ENCODE data around the gene WDFY3. TPM values are rescaled to one million over a fixed set of nuclear protein-coding genes. Genes with fewer than 3 reads are reported as not detected.

The WDFY3 gene
- total and polyA plus RNA-seq, 9 of the 15 experiments (the other 6 are each of a cell fraction or from before 2014, with no cell fraction given) = 0.58 to 13.5 (median 9.4) TPM

DNA sequence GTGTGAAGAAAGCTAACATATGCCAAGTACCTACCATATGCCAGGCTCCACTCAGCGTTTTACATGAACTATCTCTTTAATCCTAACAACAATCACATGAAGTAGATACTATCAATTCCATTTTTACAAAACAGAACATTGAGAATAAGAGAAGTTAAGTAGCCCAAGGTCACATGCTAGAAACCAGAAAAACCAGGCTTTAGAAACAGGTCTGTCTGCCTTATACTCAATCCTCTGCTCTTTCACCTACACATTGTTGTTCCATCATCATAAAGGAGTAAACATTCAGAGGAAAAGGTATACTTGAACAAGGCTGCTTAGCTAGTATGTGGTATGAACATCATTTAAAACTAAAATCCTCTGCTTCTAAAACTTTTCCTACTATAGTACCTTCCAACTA, 42.1 kb downstream of the WDFY3 start:
- WGBS (ENCODE audit: insufficient coverage, low coverage, missing lambda C conversion rate) = 10% methylated on average over 1 of the region's 1 CpG
- H3K36me3 ChIP-seq (ENCODE audit: control insufficient read depth, insufficient read depth, low read length) = no peaks in the 10 kb centered on the region
- no peak overlapping the region for H3K27ac ChIP-seq (ENCODE audit: extremely low read depth, low read depth, low read length)
- no peaks in the 10 kb centered on the region for H3K27me3 ChIP-seq (ENCODE audit: control insufficient read depth in 2 of 2, insufficient read depth in 2 of 2, low read length in 2 of 2)
- POLR2A ChIA-PET = no interaction called here
- intact Hi-C loops (cut with micrococcal nuclease) = no loop called here
- H4K20me1 ChIP-seq (replicated peaks; ENCODE audit: control insufficient read depth, insufficient read depth, low read length) = no peaks in the 10 kb centered on the region
- BruUV-seq (replicated peaks) = no TSS peak
- in situ Hi-C loops (cut with MboI) = no loop called here
- no peak overlapping the region for H3K4me2 ChIP-seq (ENCODE audit: insufficient read depth, low read length)
- no peaks in the 10 kb centered on the region for H3K79me2 ChIP-seq (ENCODE audit: control insufficient read depth, insufficient read depth, low read length)
- H2AFZ ChIP-seq (ENCODE audit: low read depth, low read length) = no peak overlapping the region
- no peak for DNase-seq (ENCODE audit: extremely low read depth in 1 of 4, low spot score in 3 of 4)
- FAIRE-seq = no peak
- no peak overlapping the region for H3K9ac ChIP-seq (ENCODE audit: insufficient read depth in 1 of 2, low read depth in 2 of 2, low read length in 2 of 2)
- H3K4me1 ChIP-seq (replicated peaks in 1 of 2; ENCODE audit: control insufficient read depth in 2 of 2, insufficient read depth in 2 of 2, low read length in 2 of 2) = no peaks in the 10 kb centered on the region
- TF ChIP-seq XRCC4 (IDR thresholded peaks at IDR 0.05; ENCODE audit: extremely low read depth, insufficient read depth, insufficient read length) = no peak
- no peak for TF ChIP-seq STAT5B (CRISPR knock-in tag; IDR thresholded peaks at IDR 0.05)
- no peak for TF ChIP-seq ELF2 (CRISPR knock-in tag; IDR thresholded peaks at IDR 0.05)
- TF ChIP-seq DNMT1 (IDR thresholded peaks at IDR 0.05) = no peak
- no peak for TF ChIP-seq HDAC3 (IDR thresholded peaks at IDR 0.05; ENCODE audit: borderline replicate concordance, partially characterized antibody)
- no peak for TF ChIP-seq WHSC1 (IDR thresholded peaks at IDR 0.05; ENCODE audit: low read length)
- TF ChIP-seq, protein P1, sequence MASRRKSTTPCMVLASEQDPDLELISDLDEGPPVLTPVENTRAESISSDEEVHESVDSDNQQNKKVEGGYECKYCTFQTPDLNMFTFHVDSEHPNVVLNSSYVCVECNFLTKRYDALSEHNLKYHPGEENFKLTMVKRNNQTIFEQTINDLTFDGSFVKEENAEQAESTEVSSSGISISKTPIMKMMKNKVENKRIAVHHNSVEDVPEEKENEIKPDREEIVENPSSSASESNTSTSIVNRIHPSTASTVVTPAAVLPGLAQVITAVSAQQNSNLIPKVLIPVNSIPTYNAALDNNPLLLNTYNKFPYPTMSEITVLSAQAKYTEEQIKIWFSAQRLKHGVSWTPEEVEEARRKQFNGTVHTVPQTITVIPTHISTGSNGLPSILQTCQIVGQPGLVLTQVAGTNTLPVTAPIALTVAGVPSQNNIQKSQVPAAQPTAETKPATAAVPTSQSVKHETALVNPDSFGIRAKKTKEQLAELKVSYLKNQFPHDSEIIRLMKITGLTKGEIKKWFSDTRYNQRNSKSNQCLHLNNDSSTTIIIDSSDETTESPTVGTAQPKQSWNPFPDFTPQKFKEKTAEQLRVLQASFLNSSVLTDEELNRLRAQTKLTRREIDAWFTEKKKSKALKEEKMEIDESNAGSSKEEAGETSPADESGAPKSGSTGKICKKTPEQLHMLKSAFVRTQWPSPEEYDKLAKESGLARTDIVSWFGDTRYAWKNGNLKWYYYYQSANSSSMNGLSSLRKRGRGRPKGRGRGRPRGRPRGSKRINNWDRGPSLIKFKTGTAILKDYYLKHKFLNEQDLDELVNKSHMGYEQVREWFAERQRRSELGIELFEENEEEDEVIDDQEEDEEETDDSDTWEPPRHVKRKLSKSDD (conservative IDR thresholded peaks at IDR 0.05; ENCODE audit: low read length) = no peak
- no peak for TF ChIP-seq NFE2 (IDR thresholded peaks at IDR 0.05; ENCODE audit: low read depth)
- TF ChIP-seq ILK (tag; IDR thresholded peaks at IDR 0.05; ENCODE audit: borderline replicate concordance, low read depth) = no peak
- TF ChIP-seq OTX1 (CRISPR knock-in tag; IDR thresholded peaks at IDR 0.05) = no peak
- TF ChIP-seq, protein P2, sequence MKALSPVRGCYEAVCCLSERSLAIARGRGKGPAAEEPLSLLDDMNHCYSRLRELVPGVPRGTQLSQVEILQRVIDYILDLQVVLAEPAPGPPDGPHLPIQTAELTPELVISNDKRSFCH (CRISPR knock-in tag; IDR thresholded peaks at IDR 0.05) = no peak
- TF ChIP-seq, protein P2 (tag; IDR thresholded peaks at IDR 0.05) = no peak
- no peak for TF ChIP-seq ZNF175 (CRISPR knock-in tag; IDR thresholded peaks at IDR 0.05; ENCODE audit: low read depth)
- TF ChIP-seq CBFA2T3 (IDR thresholded peaks at IDR 0.05) = no peak
- TF ChIP-seq, protein P3, sequence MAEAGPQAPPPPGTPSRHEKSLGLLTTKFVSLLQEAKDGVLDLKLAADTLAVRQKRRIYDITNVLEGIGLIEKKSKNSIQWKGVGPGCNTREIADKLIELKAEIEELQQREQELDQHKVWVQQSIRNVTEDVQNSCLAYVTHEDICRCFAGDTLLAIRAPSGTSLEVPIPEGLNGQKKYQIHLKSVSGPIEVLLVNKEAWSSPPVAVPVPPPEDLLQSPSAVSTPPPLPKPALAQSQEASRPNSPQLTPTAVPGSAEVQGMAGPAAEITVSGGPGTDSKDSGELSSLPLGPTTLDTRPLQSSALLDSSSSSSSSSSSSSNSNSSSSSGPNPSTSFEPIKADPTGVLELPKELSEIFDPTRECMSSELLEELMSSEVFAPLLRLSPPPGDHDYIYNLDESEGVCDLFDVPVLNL (CRISPR knock-in tag; IDR thresholded peaks at IDR 0.05; ENCODE audit: low read depth) = no peak
- no peak for TF ChIP-seq SRSF3 (IDR thresholded peaks at IDR 0.05; ENCODE audit: insufficient read depth, low read length)
- TF ChIP-seq POLR3G (IDR thresholded peaks at IDR 0.05; ENCODE audit: extremely low read depth, insufficient read length, insufficient replicate concordance) = no peak
- TF ChIP-seq, protein P4, sequence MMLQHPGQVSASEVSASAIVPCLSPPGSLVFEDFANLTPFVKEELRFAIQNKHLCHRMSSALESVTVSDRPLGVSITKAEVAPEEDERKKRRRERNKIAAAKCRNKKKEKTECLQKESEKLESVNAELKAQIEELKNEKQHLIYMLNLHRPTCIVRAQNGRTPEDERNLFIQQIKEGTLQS (IDR thresholded peaks at IDR 0.05) = no peak
- TF ChIP-seq, protein P4 (CRISPR knock-in tag; conservative IDR thresholded peaks at IDR 0.05) = no peak
- CTCF ChIA-PET (ENCODE audit: low intra/inter-chr PET ratio) = no interaction called here
- no peaks in the 10 kb centered on the region for H3K9me3 ChIP-seq (replicated peaks; ENCODE audit: control insufficient read depth, insufficient read depth, low read depth, low read length)
- no peaks in the 10 kb centered on the region for H3K9me1 ChIP-seq (ENCODE audit: control insufficient read depth, insufficient read depth, low read length)
- H3K4me3 ChIP-seq = no peak overlapping the region
- ATAC-seq = no peak
